Vagina (tissue), 2 donors: ENCODE data around the gene ATG2B.

ENCODE experiments used
- CTCF ChIP-seq, 3 experiments: fragments of 450-650 bp in 2 of 3; fragments of 200-600 bp in 1 of 3; sonication (generic) in 1 of 3; IDR thresholded peaks; one replicate each; pipeline ENCODE4 v1.5.1; 2017 to 2019; ENCODE audit warnings: antibody characterized with exemption in 3 of 3, mild to moderate bottlenecking in 2 of 3, moderate library complexity in 2 of 3
- POLR2A ChIP-seq, 2 donors: fragments of 450-650 bp; IDR thresholded peaks; one replicate each; pipeline ENCODE4 v1.6.1; 2017; ENCODE audit warnings: antibody characterized with exemption in 2 of 2, mild to moderate bottlenecking in 2 of 2, moderate library complexity in 2 of 2

- TF ChIP-seq CTCF (IDR thresholded peaks at IDR 0.05) (no peak), POLR2A (IDR thresholded peaks at IDR 0.05) (no peak)
Observed at GRCh38 chr14:96233661-96234060, 129.5 kb downstream of the ATG2B start.
